AG04449 (cell line): ENCODE data around the gene HOXA9.

Source experiments
- CTCF ChIA-PET: fragments of 350-600 bp; formaldehyde crosslinking; extraction: SDS; loops from one replicate; lab custom pipeline; 2021; ENCODE audit warnings: antibody characterized with exemption; lab: Yijun Ruan, JAX
- POLR2A ChIA-PET: fragments of 400-600, 350-600 bp; formaldehyde crosslinking; extraction: SDS; loops from one replicate; lab custom pipeline; 2020; ENCODE audit warnings: antibody characterized with exemption, inconsistent platforms; lab: Yijun Ruan, JAX
- DNase-seq: peaks from one replicate; pipeline ENCODE4 v3.0.0-alpha.2; 2010; ENCODE audit warnings: low read depth, low spot score
- H3K4me3 ChIP-seq: 2 replicates; pipeline ENCODE4 v1.5.1; 2011; ENCODE audit warnings: low read depth, mild to moderate bottlenecking, control low read depth, low read length
- CTCF ChIP-seq: IDR thresholded peaks from one replicate; pipeline ENCODE4 v1.5.1; 2011; ENCODE audit warnings: mild to moderate bottlenecking, moderate library complexity, low read length, control low read depth, inconsistent platforms; ENCODE audit not compliant: insufficient read depth; ENCODE audit errors: missing control alignments

The HOXA9 gene

GRCh38 chr7:27185854-27186667 lies 20.7 kb upstream of the HOXA9 start:
- DNase-seq: no peak
- no peak for TF ChIP-seq CTCF
- peak overlapping the region; percentile 70 for H3K4me3 ChIP-seq
- POLR2A ChIA-PET: no interaction called here
- CTCF ChIA-PET: interaction anchor here (1.0 to 3.5 kb wide), 6 partner anchors 9 to 876 kb away, joined by 3 to 51 read pairs (median 7); no protein-coding TSS in a partner anchor

- ChIA-PET CTCF (interaction anchor here (1.3 to 3.5 kb wide), 4 partner anchors 9 to 25 kb away, joined by 4 to 51 read pairs (median 7); no protein-coding TSS in a partner anchor), POLR2A (interaction anchor here (2.2 kb wide), 1 partner anchor 12 kb away, joined by 9 read pairs; the partner anchor contains the start of gene HOXA10)
- DNase-seq: no peak
- no peak for TF ChIP-seq CTCF
- peak within 1 kb of the TSS; percentile 70 for H3K4me3 ChIP-seq
These were observed 19.9 kb upstream of the HOXA9 start, which contains the start of gene HOXA11 for GRCh38 chr7:27185013-27185853. TSS of gene HOXA11 (minus strand) at chr7:27185232. CDS start at chr7:27185144, 88 bp downstream.

- TF ChIP-seq CTCF: no peak
- H3K4me3 ChIP-seq: peak overlapping the region; percentile 70
- ChIA-PET POLR2A (interaction anchor here (0.7 to 2.2 kb wide), 2 partner anchors 9 to 12 kb away, joined by 3 to 9 read pairs; partner anchors contain the start of gene HOXA10), CTCF (interaction anchor here (1.0 to 3.5 kb wide), 5 partner anchors 11 to 921 kb away, joined by 3 to 51 read pairs (median 4); no protein-coding TSS in a partner anchor)
- DNase-seq: no peak
These were observed 19.1 kb upstream of the HOXA9 start for GRCh38 chr7:27184337-27185012.

- CTCF ChIA-PET: interaction anchor here (0.6 to 3.5 kb wide), 8 partner anchors 11 to 922 kb away, joined by 3 to 51 read pairs (median 4); no protein-coding TSS in a partner anchor
These were observed 18.5 kb upstream of the HOXA9 start for GRCh38 chr7:27183682-27184336.

More at GRCh38 chr7:27183682-27184336, 18.5 kb upstream of the HOXA9 start:
- POLR2A ChIA-PET: interaction anchor here (0.7 to 2.2 kb wide), 2 partner anchors 8 to 11 kb away, joined by 3 to 9 read pairs; partner anchors contain the start of gene HOXA10
- peak overlapping the region; percentile 70 for H3K4me3 ChIP-seq
- no peak for DNase-seq
- no peak for TF ChIP-seq CTCF
